ENCODE measurements around the gene CPNE1. TPM values are rescaled to one million over a fixed set of nuclear protein-coding genes. Genes with fewer than 3 reads are reported as not detected.

Gene CPNE1
- total and polyA plus RNA-seq, 10 of the 15 experiments (the other 5 are each of a cell fraction or from before 2014, with no cell fraction given): 84.9 to 209 (median 146) TPM

- ChIA-PET RAD21 (ENCODE audit: unreplicated experiment) (no interaction called here), POLR2A (interaction anchor here (0.6 to 0.7 kb wide), 2 partner anchors 293 to 1230 kb away, joined by 4 read pairs; no protein-coding TSS in a partner anchor), CTCF (interaction anchor here (0.6 kb wide), 1 partner anchor 408 kb away, joined by 3 read pairs; no protein-coding TSS in a partner anchor), SMC1A (ENCODE audit: uncharacterized antibody, unreplicated experiment) (no interaction called here)
- no peak overlapping the region for H2AFZ ChIP-seq (ENCODE audit: control insufficient read depth, low read depth, low read length)
- FAIRE-seq: no peak
- H3K27ac ChIP-seq (ENCODE audit: control insufficient read depth, insufficient read depth): no peak overlapping the region
- intact Hi-C loops (cut with micrococcal nuclease; ENCODE audit: unreplicated experiment) (no loop called here), in situ Hi-C loops (cut with MboI) (no loop called here)
- no peaks in the 10 kb centered on the region for H3K27me3 ChIP-seq (replicated peaks in 1 of 2; ENCODE audit: control insufficient read depth in 2 of 2, insufficient read depth in 2 of 2, low read length in 1 of 2)
- H3K79me2 ChIP-seq (ENCODE audit: control insufficient read depth, insufficient read depth, low read length): no peaks in the 10 kb centered on the region
- H3K36me3 ChIP-seq (ENCODE audit: control insufficient read depth in 2 of 2, insufficient read depth in 2 of 2, low read length in 1 of 2): no peaks in the 10 kb centered on the region
- H4K20me1 ChIP-seq (ENCODE audit: control insufficient read depth, insufficient read depth): no peaks in the 10 kb centered on the region
- no peaks in the 10 kb centered on the region for H3K4me1 ChIP-seq (ENCODE audit: control insufficient read depth, insufficient read depth, low read length)
- TF ChIP-seq ZBTB33 (IDR thresholded peaks at IDR 0.05): no peak
- TF ChIP-seq BMI1 (IDR thresholded peaks at IDR 0.05; ENCODE audit: borderline replicate concordance): no peak
- no peak for TF ChIP-seq ASH2L (IDR thresholded peaks at IDR 0.05; ENCODE audit: borderline replicate concordance, low read depth)
- TF ChIP-seq NR2C2 (IDR thresholded peaks at IDR 0.05; ENCODE audit: borderline replicate concordance, control insufficient read depth, insufficient read length, low read depth): no peak
- no peak for TF ChIP-seq SREBF1 (IDR thresholded peaks at IDR 0.05; ENCODE audit: low read length)
- TF ChIP-seq NBN (IDR thresholded peaks at IDR 0.05): no peak
- no peak for TF ChIP-seq GABPA (IDR thresholded peaks at IDR 0.05; ENCODE audit: low read depth)
- TF ChIP-seq ELK1 (IDR thresholded peaks at IDR 0.05; ENCODE audit: low read depth, low read length): no peak
- TF ChIP-seq STAT3 (IDR thresholded peaks at IDR 0.05; ENCODE audit: low read depth, low read length): no peak
- TF ChIP-seq, protein P1, sequence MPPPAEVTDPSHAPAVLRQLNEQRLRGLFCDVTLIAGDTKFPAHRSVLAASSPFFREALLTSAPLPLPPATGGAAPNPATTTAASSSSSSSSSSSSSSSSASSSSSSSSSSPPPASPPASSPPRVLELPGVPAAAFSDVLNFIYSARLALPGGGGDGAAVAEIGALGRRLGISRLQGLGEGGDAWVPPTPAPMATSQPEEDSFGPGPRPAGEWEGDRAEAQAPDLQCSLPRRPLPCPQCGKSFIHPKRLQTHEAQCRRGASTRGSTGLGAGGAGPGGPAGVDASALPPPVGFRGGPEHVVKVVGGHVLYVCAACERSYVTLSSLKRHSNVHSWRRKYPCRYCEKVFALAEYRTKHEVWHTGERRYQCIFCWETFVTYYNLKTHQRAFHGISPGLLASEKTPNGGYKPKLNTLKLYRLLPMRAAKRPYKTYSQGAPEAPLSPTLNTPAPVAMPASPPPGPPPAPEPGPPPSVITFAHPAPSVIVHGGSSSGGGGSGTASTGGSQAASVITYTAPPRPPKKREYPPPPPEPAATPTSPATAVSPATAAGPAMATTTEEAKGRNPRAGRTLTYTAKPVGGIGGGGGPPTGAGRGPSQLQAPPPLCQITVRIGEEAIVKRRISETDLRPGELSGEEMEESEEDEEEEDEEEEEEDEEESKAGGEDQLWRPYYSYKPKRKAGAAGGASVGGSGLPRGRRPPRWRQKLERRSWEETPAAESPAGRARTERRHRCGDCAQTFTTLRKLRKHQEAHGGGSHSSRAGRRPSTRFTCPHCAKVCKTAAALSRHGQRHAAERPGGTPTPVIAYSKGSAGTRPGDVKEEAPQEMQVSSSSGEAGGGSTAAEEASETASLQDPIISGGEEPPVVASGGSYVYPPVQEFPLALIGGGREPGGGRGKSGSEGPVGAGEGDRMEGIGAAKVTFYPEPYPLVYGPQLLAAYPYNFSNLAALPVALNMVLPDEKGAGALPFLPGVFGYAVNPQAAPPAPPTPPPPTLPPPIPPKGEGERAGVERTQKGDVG (CRISPR knock-in tag; IDR thresholded peaks at IDR 0.05): no peak
- TF ChIP-seq ZNF274 (IDR thresholded peaks at IDR 0.05; ENCODE audit: insufficient read depth, insufficient read length): no peak
- no peak for ATAC-seq
- no peak overlapping the region for H3K9ac ChIP-seq (ENCODE audit: control insufficient read depth, insufficient read depth, low read length)
- H3K4me2 ChIP-seq (ENCODE audit: control insufficient read depth, insufficient read depth): no peak overlapping the region
- H3K4me3 ChIP-seq: no peak overlapping the region
- no peak for DNase-seq (ENCODE audit: low read depth, low spot score)
- no TSS peak for BruUV-seq (replicated peaks)
- no peaks in the 10 kb centered on the region for H3K9me3 ChIP-seq (replicated peaks; ENCODE audit: control insufficient read depth, insufficient read depth, low read length)
- 64% methylated on average over 6 of the region's 6 CpGs for WGBS (ENCODE audit: insufficient coverage, insufficient replicate concordance, low lambda C conversion rate, missing lambda C conversion rate)
These were observed 77.8 kb downstream of the CPNE1 start for GRCh38 chr20:35586751-35587425.

Measured in GM12878 (cell line).